HG03108 (cell line): Measurements from ENCODE around the gene DIP2C.
"Not testable (repeated sequence)": the region's sequence is repeated elsewhere in the genome, so short reads cannot be mapped to it uniquely, and the experiment has no call there.

ENCODE experiments used
- ATAC-seq: cut with Tn5 transposase; IDR thresholded peaks from one replicate; pipeline ENCODE4 v1.9.1; 2021; ENCODE audit warnings: moderate library complexity; ENCODE audit not compliant: unreplicated experiment

Gene DIP2C

DNA sequence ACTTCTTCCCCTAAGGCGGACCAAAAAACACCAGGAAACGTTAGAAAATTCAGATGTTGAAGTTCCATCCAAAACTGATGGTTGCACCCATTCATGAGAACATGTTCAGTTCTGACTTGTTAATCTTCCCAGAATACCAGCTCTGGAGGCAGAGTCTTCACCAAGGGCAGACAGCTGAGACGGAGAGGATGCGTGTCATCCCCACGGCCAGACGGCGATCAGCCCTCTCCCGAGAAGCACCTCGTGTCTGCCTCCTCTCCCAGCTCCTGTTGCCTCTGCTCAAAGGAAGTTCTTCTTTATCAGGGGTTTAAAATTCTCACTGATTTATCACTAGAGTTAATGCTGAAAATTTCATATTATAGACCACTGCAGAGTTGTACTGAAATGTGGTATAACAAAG is 284.5 kb downstream of the DIP2C start:
- ATAC-seq, result no peak

DNA sequence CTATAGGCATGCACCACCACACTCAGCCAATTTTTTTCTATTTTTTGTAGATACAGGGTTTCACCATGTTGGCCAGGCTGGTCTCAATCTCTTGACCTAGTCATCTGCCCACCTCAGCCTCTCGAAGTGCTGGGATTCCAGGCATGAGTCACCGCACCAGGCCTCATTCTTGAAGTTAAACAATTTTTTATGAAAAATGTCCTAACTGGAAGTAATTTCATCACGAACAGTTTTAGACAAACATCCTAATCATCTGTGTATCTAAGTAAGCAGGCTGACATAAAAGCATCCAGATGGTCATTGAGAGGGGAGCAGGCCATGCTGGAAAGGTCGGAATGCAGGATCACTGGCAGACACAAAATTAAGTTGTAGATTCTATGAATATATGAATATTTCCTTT is 285.1 kb downstream of the DIP2C start:
- ATAC-seq, result no peak

DNA sequence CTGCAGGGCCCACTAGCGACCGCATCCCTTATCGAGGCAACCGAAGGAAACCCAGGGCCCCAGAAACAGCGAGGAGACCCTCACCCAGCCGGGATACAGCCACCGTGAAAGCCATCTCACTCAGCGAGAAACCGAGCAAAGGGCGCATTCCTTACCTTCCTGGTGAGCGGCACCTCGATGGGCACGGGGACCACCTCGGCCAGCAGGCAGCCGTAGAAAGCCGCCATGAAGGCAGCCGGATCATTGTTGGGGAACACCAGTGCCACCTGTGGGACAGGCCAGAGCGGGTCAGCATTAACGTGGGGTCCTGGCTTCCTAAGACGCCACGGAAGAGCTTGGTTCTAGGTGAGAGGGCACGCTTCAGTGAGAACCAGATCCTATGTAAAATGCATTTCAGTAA is 290.5 kb downstream of the DIP2C start:
- no peak for ATAC-seq

DNA sequence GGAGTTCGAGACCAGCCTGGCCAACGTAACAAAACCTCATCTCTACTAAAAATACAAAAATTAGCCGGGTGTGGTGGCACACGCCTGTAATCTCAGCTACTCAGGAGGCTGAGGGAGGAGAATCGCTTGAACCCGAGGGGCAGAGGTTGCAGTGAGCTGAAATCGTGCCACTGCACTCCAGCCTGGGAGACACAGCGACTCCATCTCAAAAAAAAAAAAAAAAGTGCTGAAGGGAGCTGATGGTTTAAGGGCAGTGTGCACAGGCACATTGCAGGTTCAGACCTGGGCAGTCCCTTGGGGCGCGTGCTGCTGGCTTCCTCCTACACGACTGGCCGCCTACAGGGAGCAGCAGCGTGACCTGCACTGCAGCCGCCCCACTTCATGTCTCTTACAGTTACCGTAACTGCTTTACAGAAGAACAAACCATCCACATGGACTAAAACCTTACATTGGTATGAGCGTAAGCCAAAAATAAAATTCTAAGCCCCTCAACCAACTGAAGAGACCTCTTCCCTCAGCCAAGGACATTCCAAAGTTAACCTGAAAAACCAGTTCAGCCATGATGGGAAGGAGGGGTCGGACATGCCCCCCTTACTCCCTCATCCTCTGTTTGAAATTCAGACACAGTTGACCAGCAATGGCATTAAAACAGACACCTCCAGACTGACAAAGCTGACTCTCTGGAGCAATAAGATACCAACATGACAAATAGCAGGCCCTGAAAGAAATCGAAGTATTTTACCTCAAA is 292.0 kb downstream of the DIP2C start:
- ATAC-seq, result no peak

DNA sequence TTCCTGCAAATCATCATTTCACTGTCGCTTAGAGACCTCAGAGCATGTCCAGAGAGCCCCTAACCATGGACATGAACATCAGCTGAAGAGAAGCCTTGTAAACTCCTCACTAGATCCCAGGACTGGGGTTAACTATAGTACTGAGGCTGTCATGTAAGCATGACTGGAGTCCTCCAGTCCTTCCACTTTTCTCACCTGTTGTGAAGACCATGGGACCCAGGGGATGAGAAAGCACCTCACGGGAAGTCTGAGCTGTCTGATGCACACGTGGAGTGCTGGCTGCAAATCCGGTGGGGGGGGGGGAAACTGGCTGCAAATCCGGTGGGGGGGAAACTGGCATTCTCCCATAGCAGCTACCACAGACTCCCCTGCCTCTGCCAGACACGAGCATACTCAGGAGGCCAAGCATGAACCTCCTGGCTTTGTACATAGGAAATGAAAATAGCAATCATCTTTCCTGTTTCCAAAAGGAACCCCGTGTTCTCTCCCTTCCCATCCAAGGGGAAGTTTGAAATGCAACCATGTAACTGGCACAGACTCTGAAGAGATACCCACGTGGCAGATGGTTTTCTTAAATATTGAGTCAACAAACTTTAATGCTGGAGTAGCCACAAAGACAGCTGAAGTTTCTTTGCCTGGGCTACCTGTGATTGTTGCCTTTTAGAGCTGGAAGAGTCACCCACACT is 292.8 kb downstream of the DIP2C start:
- ATAC-seq, result no peak

DNA sequence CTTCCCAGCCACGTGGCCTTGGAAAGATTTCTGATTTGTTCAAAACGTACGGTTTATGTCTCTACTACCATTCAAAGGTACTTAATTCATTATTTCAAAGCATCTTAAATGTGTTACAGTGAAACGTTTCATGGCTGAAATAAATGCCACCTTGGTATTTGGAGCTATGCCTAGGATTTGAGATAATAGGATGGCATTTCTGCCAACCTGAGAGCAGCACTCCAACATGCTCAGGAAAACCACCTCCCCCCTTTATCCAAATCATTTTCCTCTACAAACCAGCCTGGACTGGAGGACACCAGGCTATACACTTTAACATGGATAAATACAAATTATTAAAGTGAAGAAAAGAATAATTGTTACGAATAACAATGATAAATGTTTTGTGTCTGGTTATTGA is 293.4 kb downstream of the DIP2C start:
- ATAC-seq, result no peak

DNA sequence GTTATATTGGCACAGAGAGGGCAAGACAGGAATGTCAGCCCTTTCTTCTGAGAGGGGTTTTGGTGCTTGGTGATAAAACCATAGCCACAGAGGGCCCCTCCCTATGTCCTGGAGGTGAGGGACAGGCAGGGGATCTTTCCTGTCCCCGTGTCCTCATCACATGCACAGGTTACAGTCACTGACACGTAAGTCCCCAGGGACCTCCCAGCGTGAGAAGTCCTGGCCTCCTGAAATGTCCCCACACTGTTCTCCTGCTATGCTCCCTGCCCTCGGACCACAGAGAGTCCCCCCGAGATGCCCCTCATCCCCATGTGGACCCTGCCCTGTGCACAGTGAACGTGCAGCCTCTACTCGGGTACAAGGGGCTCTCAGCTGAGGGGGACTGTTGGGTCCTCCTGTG is 293.8 kb downstream of the DIP2C start:
- ATAC-seq, result no peak

DNA sequence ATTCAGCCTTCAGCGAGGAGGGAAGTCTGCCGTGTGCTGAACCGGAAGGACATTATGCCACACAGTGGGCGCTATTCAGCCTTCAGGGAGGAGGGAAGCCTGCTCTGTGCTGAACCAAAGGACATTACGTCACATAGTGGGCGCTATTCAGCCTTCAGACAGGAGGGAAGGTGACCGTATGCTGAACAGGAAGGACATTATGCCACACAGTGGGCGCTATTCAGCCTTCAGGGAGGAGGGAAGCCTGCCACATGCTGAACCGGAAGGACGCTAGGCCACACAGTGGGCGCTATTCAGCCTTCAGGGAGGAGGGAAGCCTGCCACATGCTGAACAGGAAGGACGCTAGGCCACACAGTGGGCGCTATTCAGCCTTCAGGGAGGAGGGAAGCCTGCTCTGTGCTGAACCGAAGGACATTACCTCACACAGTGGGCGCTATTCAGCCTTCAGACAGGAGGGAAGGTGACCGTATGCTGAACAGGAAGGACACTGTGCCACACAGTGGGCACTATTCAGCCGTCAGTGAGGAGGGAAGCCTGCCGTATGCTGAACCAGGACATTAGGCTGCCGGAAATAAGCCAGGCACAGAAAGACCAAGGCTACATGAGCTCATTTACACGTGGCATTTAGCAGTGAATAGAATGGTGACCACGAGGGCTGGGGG is 294.9 kb downstream of the DIP2C start:
- ATAC-seq, result not testable (repeated sequence)

DNA sequence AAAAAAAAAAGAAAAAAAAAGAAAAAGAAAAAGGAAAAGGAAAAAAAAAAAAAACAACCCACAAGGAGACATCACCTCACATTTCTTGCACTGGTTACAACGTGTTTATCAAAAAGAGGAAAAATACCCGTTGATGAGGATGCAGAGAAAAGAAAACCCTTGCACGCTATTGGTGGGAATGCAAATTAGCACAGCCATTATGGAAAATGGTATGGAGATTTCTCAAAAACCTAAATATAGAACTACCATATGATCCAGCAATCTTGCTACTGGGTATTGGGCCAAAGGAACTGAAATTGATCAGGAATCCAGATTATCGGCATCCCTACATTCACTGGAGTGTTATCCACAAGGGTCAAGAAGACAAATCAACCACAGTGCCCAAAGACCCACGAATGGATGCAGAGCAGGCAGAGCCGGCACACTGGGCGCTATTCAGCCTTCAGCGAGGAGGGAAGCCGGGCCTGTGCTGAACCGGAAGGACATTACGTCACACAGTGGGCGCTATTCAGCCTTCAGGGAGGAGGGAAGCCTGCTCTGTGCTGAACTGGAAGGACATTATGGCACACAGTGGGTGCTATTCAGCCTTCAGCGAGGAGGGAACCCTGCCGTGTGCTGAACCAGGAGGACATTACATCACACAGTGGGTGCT is 295.6 kb downstream of the DIP2C start:
- no peak for ATAC-seq

DNA sequence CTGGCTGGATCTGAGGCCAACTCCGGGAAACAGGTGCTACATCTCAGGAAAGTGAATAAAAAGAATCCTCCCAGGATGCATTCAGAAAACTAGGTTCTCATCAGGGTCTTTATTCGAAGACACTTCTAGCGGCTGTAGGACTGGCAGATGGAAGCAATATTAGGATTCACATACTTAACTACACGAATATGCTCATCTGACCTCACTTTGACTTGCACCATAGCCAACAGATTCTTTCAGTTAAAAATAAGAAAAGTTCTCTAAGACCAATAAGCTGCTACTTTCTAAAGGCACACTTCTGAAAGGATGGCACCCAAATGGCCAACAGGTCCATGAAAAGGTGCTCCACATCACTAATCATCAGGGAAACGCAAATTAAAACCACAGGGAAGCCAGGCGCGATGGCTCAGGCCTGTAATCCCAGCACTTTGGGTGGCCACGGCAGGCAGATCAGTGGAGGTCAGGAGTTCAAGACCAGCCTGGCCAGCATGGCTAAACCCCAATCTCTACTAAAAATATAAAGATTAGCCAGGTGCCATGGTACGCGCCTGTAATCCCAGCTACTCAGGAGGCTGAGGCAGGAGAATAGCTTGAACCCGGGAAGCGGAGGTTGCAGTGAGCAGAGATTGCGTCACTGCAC is 296.2 kb downstream of the DIP2C start:
- ATAC-seq, result no peak

DNA sequence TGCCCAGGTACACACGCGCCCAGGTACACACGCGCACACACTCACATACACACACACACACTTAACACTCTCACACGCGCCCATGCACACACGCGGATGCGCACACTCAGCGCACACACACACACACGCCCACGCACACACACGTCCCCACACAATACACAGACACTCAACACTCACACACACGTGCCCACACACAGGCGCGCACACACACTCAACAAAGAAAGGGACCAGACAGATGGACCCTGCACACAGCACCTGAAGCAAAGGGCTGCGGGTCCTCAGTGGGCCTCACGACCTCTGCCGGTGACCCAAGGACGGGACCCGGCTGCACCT is 296.8 kb downstream of the DIP2C start:
- ATAC-seq, result no peak

DNA sequence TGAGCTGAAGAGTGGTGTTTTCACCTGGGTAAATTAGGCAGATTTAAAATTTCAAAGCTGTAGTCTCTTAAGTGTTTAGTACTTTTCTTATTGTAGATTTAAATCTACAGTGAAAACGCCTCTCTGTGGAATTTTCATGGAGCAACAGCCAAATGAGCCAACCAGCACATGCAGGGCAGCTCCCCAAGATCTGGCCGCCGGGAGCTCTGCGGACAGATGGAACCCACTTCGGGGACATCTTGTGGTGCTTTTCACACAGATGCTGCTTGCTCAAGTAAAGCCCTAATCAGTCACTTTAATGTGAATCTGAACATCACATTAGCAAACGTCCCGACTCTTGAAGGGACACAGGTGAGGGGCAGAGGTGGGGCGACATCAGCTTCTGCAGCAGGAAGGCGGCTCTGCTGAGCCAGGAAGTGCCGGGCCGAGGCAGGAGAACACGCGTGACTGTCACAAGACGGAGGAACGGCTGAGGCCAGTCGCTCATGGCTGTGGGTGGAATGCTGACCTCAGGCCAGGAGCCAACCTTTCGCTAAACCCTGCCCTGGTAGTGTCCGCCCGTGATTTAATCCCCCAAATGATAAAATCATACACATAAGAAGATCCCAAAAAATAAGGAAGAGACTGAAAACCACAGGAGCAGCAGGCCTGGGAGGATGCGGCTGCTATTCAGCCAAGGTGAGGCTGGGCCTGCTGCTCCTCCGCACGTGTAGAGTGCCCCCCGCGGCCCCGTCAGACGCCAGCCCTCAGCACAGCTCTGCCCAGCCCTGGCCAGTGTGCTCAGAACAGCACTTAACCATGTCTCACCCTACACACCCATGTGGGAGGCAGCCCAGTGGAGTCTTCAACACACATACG is 297.4 kb downstream of the DIP2C start:
- no peak for ATAC-seq

DNA sequence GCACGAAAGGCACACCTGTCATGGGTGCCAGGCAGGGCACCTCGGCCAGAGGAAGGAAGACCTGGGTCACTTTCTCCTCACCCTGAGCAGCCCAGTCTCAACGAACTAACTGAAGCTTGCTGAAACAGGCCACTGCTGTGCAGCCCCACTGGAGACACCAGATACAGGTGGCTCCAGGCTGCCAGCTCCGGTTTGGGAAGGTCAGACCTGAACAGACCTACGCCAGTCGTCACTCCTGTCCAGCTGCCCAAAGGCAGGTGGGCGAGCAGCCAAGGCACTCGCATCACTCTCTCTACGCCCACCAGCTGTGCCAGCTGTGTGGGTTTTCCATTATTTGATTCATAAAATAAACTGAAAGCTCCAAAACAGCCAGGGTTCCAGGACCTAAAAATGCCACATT is 298.2 kb downstream of the DIP2C start:
- ATAC-seq, result no peak

DNA sequence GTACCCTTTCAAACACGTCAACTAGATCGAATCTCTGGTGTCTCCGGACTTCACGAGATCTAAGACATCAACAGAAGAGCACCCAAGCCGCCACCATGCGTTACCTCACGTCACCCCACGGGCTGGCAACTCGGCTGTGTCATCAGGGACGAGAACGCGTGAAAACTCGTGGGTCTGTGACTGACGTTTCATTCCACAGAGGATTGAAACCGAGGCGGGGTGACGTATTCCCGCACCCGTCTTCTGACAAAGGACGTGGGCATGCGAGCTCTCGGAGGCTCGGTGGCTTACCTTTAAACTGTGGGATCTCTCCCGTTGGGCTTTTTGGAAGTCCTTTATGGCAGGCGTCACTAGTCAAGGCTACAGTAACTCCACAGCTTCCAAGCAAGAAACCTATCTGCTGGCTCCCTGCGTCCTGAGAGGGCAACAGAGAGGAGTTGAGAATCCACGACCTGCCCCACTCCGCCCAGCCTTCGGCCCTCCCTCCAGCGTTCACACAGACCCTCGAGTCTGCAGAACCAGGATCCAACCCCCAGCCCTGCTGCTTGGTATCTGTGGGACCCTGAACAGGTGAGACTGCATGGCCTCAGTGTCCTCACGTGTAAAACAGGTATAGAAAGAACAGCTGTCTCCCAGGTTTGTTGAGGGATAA is 298.9 kb downstream of the DIP2C start:
- no peak for ATAC-seq

DNA sequence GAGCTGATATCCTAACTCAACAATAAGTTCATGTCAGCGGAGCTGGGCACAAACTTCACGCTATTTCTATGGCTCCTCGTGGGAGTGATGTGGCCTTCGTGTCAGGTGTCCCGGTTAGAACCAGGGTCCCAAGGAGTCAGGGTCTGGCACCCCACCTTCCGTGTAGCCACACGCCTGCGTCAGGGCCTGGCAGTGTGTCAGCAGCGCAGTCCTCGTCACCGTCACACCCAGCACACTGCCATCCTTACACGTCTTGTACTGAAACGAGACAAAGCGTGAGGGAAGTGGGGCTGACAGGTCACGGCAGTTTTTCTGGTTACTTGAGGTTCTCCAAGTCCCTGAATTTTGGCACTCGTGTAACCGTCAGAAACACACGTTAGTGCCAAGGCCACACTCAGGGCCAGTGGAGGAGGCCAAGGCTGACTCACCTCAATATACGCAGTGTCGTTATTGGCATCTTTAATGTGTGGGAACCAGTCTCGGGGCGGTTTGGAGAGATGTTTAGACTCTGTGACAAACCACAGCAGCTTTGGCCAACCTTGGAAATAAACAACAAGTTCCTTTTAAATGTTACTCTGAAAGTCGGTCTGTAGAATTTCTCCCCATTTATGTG is 299.5 kb downstream of the DIP2C start:
- no peak for ATAC-seq

DNA sequence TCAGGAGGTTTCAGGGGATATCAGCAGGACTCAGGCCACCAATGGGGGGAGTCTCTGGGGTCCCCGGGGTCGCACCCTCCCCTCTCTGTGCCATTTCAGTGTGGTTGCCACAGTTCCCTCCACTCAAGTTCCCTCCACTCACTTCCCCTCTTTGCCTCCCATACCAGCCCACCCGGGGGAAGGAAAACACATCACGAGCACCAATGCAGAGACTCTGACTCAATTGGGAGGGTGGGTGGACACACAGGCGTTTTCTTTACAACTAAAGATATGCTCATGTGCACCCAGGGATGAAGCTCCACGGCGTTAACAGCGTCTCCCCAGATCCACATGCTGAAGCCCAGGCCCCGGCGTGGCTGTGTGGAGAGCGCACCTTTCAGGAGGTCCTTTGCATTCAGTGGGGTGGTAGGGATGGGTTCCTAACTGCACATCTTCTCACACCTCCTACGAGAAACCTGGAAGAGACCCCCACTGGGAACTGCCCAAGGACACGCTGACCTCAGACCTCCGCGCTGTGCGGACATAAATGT is 300.1 kb downstream of the DIP2C start:
- ATAC-seq, result no peak

DNA sequence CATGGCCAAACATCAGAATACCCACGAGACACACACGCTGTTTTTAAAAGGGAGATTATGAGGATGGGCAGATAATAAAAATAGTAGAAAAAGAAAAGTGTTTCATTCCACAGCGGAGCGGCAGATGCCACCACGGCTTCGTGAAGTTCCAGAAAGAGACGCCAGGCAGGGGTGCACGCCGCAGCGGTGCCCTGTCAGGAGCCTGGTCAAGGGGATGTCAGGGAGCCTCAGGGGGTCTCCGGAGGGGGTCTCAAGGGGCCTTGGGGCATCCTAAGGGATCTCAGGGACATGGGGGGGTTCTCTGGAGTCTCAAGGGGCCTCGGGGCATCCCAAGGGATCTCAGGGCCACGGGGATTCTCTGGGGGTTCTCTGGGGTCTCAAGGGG is 300.8 kb downstream of the DIP2C start:
- no peak for ATAC-seq

DNA sequence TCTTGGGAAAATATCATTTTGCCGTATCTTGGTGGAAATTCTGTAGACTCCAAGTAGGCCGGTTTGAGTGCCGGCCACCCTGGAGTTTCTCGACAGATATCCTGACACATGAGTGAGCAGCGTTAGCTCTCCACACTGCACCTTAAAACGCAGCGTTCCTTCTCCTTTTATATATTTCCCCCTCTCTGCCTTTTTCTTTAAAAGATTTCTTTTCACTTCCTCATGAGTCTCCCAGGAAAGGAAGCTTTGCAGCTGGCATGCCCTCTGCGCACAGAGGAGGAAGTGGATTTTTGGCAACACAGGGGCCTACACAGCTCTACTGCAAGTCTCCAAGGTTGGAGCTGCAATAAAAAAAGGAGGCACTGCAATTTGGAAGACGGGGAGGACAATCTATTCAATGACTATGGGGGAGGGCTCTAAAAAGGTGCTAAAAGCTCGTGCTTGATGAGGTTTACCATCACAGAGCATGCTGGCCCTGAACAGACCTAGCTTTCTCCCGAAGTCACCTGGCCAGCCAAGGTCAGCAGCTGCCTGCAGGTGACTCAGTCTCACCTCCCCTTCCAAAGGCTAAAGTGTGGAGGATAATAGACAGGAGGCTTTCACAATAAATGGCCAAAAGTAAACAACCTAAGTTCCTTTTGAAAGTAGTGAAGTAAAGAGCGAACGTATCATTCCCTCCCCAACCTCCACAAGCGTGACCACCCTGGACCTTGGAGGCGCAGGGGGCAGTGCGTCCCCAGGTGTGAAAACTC is 301.4 kb downstream of the DIP2C start:
- ATAC-seq, result no peak

DNA sequence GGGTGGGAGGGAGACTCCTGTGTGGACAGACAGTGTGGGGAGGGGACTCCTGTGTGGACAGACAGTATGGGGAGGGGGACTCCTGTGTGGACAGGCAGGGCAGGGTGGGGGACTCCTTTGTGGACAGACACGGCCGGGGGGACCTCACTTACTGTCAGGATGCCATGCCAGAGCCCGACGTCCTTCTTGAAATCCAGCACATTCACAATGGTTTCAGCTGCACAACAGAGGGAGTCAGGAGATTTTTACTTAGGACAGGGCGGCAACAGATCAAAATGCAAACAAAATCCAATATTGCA is 301.9 kb downstream of the DIP2C start:
- ATAC-seq, result no peak
